ENCODE measurements around the gene APOBEC4.

Gene APOBEC4

DNA sequence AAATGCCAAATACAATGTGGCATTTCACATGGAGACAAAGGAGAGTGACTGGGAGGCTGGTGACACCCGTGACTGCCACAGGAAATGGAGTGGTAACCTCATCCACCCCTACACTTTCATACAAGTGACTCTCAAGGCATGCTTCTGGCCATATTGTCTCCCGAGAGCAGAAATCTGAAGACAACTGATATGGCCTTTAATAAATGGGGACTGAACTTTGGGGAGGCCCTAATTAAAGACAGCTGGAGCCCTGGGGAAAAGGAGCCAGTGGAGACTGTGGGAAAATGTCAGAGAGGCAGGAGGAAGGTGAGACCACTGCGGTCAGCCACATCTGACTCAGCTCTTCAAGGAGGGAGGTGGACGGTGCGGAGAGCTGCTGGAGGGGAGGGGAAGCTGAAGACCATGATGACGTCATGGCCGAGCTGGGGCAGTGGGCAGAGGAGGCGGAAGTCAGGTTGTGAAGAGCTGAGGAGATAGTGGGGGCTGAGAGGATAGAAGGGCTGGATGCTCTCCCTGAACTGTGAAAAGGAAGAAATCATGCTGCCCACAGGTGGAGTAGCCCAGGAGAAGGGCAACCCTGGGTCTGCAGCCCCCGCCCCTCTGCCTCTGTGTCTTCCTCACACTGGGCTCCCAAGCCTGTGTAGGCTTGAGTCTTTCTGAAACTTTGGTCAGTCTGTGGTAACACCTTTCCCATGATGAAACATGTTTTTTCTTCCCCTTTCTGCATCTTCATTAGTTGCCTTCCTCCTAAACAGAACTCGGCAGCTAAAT is 48.9 kb downstream of the APOBEC4 start:
- TF ChIP-seq, protein P1, sequence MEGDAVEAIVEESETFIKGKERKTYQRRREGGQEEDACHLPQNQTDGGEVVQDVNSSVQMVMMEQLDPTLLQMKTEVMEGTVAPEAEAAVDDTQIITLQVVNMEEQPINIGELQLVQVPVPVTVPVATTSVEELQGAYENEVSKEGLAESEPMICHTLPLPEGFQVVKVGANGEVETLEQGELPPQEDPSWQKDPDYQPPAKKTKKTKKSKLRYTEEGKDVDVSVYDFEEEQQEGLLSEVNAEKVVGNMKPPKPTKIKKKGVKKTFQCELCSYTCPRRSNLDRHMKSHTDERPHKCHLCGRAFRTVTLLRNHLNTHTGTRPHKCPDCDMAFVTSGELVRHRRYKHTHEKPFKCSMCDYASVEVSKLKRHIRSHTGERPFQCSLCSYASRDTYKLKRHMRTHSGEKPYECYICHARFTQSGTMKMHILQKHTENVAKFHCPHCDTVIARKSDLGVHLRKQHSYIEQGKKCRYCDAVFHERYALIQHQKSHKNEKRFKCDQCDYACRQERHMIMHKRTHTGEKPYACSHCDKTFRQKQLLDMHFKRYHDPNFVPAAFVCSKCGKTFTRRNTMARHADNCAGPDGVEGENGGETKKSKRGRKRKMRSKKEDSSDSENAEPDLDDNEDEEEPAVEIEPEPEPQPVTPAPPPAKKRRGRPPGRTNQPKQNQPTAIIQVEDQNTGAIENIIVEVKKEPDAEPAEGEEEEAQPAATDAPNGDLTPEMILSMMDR (IDR thresholded peaks at IDR 0.05; ENCODE audit: borderline replicate concordance, insufficient read depth, low read depth, low read length): no peak
- H3K4me3 ChIP-seq (ENCODE audit: low read depth, low read length): no peak overlapping the region

DNA sequence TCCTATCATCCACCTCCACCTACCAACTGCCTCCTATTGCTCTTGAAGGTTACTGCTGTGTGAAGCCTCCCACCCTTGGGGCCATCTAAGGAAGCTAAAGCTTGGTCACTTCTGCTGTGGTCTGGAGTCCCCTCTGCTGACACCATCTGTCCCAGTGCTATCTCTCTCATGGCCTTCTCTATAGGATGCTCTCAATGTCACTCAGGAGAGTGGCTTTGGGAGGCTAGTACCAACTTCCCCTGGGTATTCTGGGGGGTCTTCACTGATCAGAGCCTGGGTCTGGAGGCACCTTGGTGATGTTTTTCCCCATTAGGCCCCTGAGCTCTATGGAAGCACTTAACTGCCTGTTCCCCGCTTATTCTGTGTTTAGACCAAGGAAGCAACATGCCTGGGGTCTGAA is 50.6 kb downstream of the APOBEC4 start:
- H3K4me3 ChIP-seq (ENCODE audit: low read depth, low read length): no peak overlapping the region
- TF ChIP-seq, protein P1 (IDR thresholded peaks at IDR 0.05; ENCODE audit: borderline replicate concordance, insufficient read depth, low read depth, low read length): no peak

DNA sequence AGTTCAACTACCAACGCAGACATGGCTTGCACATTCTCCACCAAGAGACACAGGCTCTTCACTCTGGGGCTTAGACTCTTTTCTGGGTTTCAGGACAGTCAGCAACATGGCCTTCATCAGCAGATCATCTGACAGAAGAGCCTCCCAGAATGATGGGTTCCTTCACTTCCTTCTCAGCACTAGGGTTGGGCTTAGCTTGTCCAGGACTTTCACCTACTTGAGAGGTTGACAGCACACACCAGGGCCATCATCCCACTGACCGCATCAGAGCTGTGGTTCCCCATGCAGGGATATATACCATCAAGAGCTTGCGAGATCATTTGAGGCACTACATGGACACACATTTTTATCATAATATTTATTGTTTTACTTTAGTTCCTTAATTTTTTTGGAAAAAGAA is 52.5 kb downstream of the APOBEC4 start:
- H3K4me3 ChIP-seq (ENCODE audit: low read depth, low read length): no peak overlapping the region
- TF ChIP-seq, protein P1 (IDR thresholded peaks at IDR 0.05; ENCODE audit: borderline replicate concordance, insufficient read depth, low read depth, low read length): no peak

DNA sequence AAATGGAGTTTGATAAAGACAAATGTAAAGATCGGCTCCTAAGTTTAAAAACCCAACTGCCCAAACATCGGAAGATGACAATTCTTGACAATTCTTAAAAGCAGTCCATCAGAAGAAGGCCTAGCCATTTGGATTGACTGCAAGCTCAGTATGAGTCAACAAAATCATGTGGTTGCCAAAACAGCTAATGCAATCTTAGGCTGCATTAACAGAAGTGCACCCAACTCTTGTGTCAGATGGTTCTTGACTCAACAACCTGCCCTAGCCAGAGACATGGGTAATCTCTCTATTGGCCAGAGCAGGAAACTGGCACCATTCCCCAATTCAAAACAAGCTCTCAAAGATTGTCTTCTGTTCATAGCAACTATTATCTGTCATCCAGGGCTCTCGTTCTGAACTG is 53.0 kb downstream of the APOBEC4 start:
- TF ChIP-seq, protein P1 (IDR thresholded peaks at IDR 0.05; ENCODE audit: borderline replicate concordance, insufficient read depth, low read depth, low read length): no peak
- no peak overlapping the region for H3K4me3 ChIP-seq (ENCODE audit: low read depth, low read length)

DNA sequence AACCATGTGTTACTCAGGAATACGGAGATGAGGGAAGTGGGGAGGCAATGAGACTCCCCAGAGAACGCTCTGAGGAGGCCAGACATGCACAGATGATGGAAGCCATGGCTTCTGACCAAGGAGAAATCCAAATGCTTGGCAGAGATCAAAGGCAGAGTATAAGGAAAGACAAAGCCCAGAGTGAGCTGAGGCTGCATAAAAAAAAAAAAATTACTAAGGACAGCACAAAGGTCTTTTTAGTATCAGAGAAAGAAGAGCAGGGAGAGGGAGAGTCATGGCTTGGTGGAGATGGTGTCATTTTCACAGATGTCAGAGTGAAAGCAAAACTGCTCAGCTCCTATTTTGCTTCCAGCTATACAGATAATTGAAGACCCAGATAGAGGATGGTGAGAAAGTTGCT is 54.7 kb downstream of the APOBEC4 start:
- no peak overlapping the region for H3K4me3 ChIP-seq (ENCODE audit: low read depth, low read length)
- TF ChIP-seq, protein P1 (IDR thresholded peaks at IDR 0.05; ENCODE audit: borderline replicate concordance, insufficient read depth, low read depth, low read length): no peak

DNA sequence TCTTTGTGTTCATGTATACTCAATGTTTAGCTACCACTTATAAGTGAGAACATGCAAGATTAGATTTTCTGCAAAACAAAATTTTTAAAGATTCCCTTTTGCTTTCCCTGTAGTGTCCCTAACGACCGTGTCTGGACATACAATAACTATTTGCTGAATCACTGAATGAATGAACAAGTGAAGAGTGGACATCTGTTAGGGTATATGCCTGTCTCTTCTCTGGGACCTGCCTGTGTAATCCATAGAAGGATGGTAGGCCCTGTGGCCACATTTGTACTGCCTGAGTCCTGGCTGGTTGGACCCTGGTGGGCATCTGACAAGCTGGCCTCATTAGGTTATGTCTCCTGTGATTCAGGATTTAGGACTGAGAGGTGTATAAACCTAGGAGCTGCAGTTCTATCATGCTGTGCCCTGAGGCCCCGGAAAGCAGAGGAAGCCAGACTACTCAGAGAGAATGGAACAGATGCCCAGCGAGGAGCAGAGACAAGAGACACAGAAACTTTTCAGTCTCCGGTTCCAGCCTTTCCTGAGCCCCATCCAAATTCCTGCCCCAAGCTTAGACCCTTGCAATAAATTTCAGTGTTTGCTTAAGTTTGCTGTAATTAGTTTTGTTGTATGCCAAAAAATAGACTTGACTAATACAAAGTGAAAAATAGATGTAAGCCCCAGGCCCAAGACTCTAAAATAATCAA is 55.3 kb downstream of the APOBEC4 start:
- H3K4me3 ChIP-seq (ENCODE audit: low read depth, low read length): no peak overlapping the region
- TF ChIP-seq, protein P1 (IDR thresholded peaks at IDR 0.05; ENCODE audit: borderline replicate concordance, insufficient read depth, low read depth, low read length): no peak

DNA sequence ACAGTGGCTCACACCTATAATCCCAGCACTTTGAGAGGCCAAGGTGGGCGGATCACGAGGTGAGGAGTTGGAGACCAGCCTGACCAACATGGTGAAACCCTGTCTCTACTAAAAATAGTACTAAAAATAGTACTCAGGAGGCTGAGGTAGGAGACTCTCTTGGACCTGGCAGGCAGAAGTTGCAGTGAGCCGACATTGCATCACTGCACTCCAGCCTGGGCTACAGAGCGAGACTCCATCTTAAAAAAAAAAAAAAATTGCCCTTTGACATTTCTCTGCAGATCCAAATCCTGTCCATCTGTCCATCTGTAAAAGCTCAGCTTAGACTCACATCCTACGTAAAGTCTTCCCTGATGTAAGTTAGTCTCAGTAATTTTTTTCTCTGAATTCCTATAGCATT is 56.6 kb downstream of the APOBEC4 start:
- TF ChIP-seq, protein P1 (IDR thresholded peaks at IDR 0.05; ENCODE audit: borderline replicate concordance, insufficient read depth, low read depth, low read length): no peak

More for the DNA sequence above, 56.6 kb downstream of the APOBEC4 start:
- no peak overlapping the region for H3K4me3 ChIP-seq (ENCODE audit: low read depth, low read length)
